H1 (cell line): ENCODE measurements around the gene OPHN1. TPM values are rescaled to one million over a fixed set of nuclear protein-coding genes. Genes with fewer than 3 reads are reported as not detected.

Experiments
- CTCF ChIA-PET: fragments of 300-600 bp; sonication (Branson Sonifier 250); formaldehyde crosslinking; loops from one replicate; lab custom pipeline; 2021; ENCODE audit not compliant: partially characterized antibody; lab: Charles Lee
- POLR2A ChIA-PET: fragments of 300-600 bp; sonication (Branson Sonifier 250); formaldehyde crosslinking; loops from one replicate; lab custom pipeline; 2021; ENCODE audit warnings: inconsistent platforms; ENCODE audit not compliant: partially characterized antibody; lab: Charles Lee
- DNase-seq, 2 experiments: peaks; one replicate each; pipeline versions ENCODE4 v3.0.0 to v3.0.0-alpha.2; 2010 to 2022; ENCODE audit warnings: low spot score in 2 of 2, low read depth in 1 of 2, mixed read lengths in 1 of 2
- FAIRE-seq: peaks from 2 replicates; lab custom pipeline; 2011; peaks lifted over from hg19 to GRCh38; lab: Jason Lieb, UNC
- H2AFZ ChIP-seq: 2 replicates; pipeline ENCODE4 v1.8.1; 2012; ENCODE audit warnings: low read length, inconsistent platforms
- H2AK5ac ChIP-seq: 2 replicates; pipeline ENCODE4 v1.6.1; 2013; ENCODE audit warnings: low read depth, low read length
- H2BK120ac ChIP-seq: replicated peaks from 2 replicates; pipeline ENCODE3; 2013; ENCODE audit warnings: low read depth, low read length, inconsistent platforms
- H2BK12ac ChIP-seq: 2 replicates; pipeline ENCODE4 v1.6.1; 2013; ENCODE audit warnings: low read depth, low read length
- H2BK15ac ChIP-seq: 2 replicates; pipeline ENCODE4 v1.6.1; 2013; ENCODE audit warnings: low read length
- H2BK20ac ChIP-seq: 2 replicates; pipeline ENCODE4 v1.6.1; 2013; ENCODE audit warnings: low read length
- H2BK5ac ChIP-seq: 2 replicates; pipeline ENCODE4 v1.6.1; 2013; ENCODE audit warnings: low read depth, low read length
- H3K14ac ChIP-seq: 2 replicates; pipeline ENCODE4 v1.6.1; 2013; ENCODE audit warnings: inconsistent platforms; ENCODE audit not compliant: insufficient read length
- H3K18ac ChIP-seq: 2 replicates; pipeline ENCODE4 v1.6.1; 2013; ENCODE audit warnings: low read length; ENCODE audit errors: extremely low read depth
- H3K23ac ChIP-seq: 2 replicates; pipeline ENCODE4 v1.6.1; 2013; ENCODE audit warnings: inconsistent platforms; ENCODE audit not compliant: insufficient read length
- H3K23me2 ChIP-seq: 2 replicates; pipeline ENCODE4 v1.6.1; 2013; ENCODE audit warnings: low read depth, low read length
- H3K27ac ChIP-seq: 2 replicates; pipeline ENCODE4 v1.6.1; 2011; ENCODE audit warnings: low read depth, low read length, inconsistent platforms
- H3K27me3 ChIP-seq, 4 experiments: replicated peaks in 1 of 4; 1 replicate in 1 of 4; 2 replicates in 3 of 4; pipeline versions ENCODE4 v1.6.1 to v1.8.1; 2011 to 2013; ENCODE audit warnings: low read length in 3 of 4, mild to moderate bottlenecking in 3 of 4, inconsistent platforms in 2 of 4, mixed read lengths in 2 of 4, moderate library complexity in 1 of 4; ENCODE audit not compliant: control insufficient read depth in 3 of 4, insufficient read depth in 3 of 4; ENCODE audit errors: extremely low read depth in 1 of 4
- H3K36me3 ChIP-seq, 4 experiments: 2 replicates each; pipeline versions ENCODE4 v1.6.1 to v1.8.1; 2011 to 2013; ENCODE audit warnings: mild to moderate bottlenecking in 4 of 4, low read length in 3 of 4, moderate library complexity in 2 of 4, control low read depth in 1 of 4, inconsistent platforms in 1 of 4; ENCODE audit not compliant: insufficient read depth in 4 of 4, control insufficient read depth in 2 of 4
- H3K4ac ChIP-seq: replicated peaks from 2 replicates; pipeline ENCODE3; 2013; ENCODE audit warnings: low read length, low read depth, mixed read lengths, inconsistent platforms; ENCODE audit not compliant: insufficient read length
- H3K4me1 ChIP-seq, 4 experiments: replicated peaks in 1 of 4; 1 replicate in 1 of 4; 2 replicates in 3 of 4; pipeline versions ENCODE4 v1.6.1 to v1.8.1; 2011 to 2013; ENCODE audit warnings: low read length in 3 of 4, inconsistent platforms in 2 of 4, mixed read lengths in 1 of 4; ENCODE audit not compliant: insufficient read depth in 4 of 4, control insufficient read depth in 3 of 4
- H3K4me2 ChIP-seq, 2 experiments: 2 replicates each; pipeline versions ENCODE4 v1.6.1 to v1.8.1; 2011 to 2013; ENCODE audit warnings: low read depth in 2 of 2, low read length in 2 of 2, control low read depth in 1 of 2, inconsistent platforms in 1 of 2, mild to moderate bottlenecking in 1 of 2; ENCODE audit not compliant: insufficient read depth in 1 of 2
- H3K4me3 ChIP-seq, 4 experiments: fragments of 200-600, 300-600 bp in 1 of 4; sonication (generic), shearing (Covaris generic), sonication (Bioruptor Twin) in 1 of 4; 2 replicates each; pipeline versions ENCODE4 v1.5.1 to v1.8.1; 2011 to 2016; ENCODE audit warnings: low read length in 4 of 4, low read depth in 3 of 4, control low read depth in 2 of 4, inconsistent platforms in 2 of 4, mild to moderate bottlenecking in 2 of 4, mixed read lengths in 1 of 4, moderate library complexity in 1 of 4; ENCODE audit not compliant: insufficient read depth in 2 of 4; ENCODE audit errors: extremely low read depth in 1 of 4
- H3K56ac ChIP-seq: replicated peaks from 2 replicates; pipeline ENCODE3; 2013; ENCODE audit warnings: low read depth, mild to moderate bottlenecking, mixed read lengths, low read length, inconsistent platforms; ENCODE audit not compliant: insufficient read length
- H3K79me1 ChIP-seq: 2 replicates; pipeline ENCODE4 v1.6.1; 2013; ENCODE audit warnings: low read depth, low read length, control low read depth
- H3K79me2 ChIP-seq, 2 experiments: 2 replicates each; pipeline versions ENCODE4 v1.6.1 to v1.8.1; 2012 to 2013; ENCODE audit warnings: low read length in 2 of 2, mild to moderate bottlenecking in 2 of 2, inconsistent platforms in 1 of 2; ENCODE audit not compliant: insufficient read depth in 2 of 2, control insufficient read depth in 1 of 2
- H3K9ac ChIP-seq, 4 experiments: replicated peaks in 1 of 4; 1 replicate in 1 of 4; 2 replicates in 3 of 4; pipeline versions ENCODE4 v1.6.1 to v1.8.1; 2011 to 2013; ENCODE audit warnings: low read depth in 3 of 4, low read length in 3 of 4, control low read depth in 2 of 4, mild to moderate bottlenecking in 2 of 4, moderate library complexity in 2 of 4, inconsistent platforms in 1 of 4; ENCODE audit errors: extremely low read depth in 1 of 4
- H3K9me3 ChIP-seq, 2 experiments: 2 replicates each; pipeline versions ENCODE4 v1.6.1 to v1.8.1; 2012 to 2013; ENCODE audit warnings: mild to moderate bottlenecking in 2 of 2, moderate library complexity in 2 of 2, control low read depth in 1 of 2, inconsistent platforms in 1 of 2, low read depth in 1 of 2, low read length in 1 of 2, mixed read lengths in 1 of 2; ENCODE audit not compliant: insufficient read depth in 2 of 2
- H4K20me1 ChIP-seq, 2 experiments: replicated peaks in 1 of 2; 2 replicates each; pipeline versions ENCODE3 to v1.8.1; 2011 to 2013; ENCODE audit warnings: inconsistent platforms in 2 of 2, low read length in 2 of 2, mild to moderate bottlenecking in 1 of 2; ENCODE audit not compliant: insufficient read depth in 2 of 2, control insufficient read depth in 1 of 2
- H4K5ac ChIP-seq: 2 replicates; pipeline ENCODE4 v1.6.1; 2013; ENCODE audit warnings: low read length, low read depth, mixed read lengths, inconsistent platforms; ENCODE audit not compliant: insufficient read length
- H4K8ac ChIP-seq: 2 replicates; pipeline ENCODE4 v1.8.0; 2013; ENCODE audit warnings: mild to moderate bottlenecking, moderate library complexity, low read length, inconsistent platforms; ENCODE audit not compliant: insufficient read depth; ENCODE audit errors: extremely low read depth
- H4K91ac ChIP-seq: replicated peaks from 2 replicates; pipeline ENCODE3; 2013; ENCODE audit warnings: low read length, mixed read lengths, inconsistent platforms; ENCODE audit not compliant: insufficient read length
- CBX8 ChIP-seq: fragments of 300-800, 300-1000 bp; sonication (generic); IDR thresholded peaks from 2 replicates; pipeline ENCODE4 v1.7.1; 2016; ENCODE audit warnings: low read depth, low read length, borderline replicate concordance
- CTBP2 ChIP-seq: IDR thresholded peaks from 2 replicates; pipeline ENCODE4 v1.7.0; 2011; ENCODE audit warnings: borderline replicate concordance, mild to moderate bottlenecking, moderate library complexity, mixed read lengths, low read length; ENCODE audit not compliant: insufficient read depth, insufficient read length
- E2F6 ChIP-seq: IDR thresholded peaks from 2 replicates; pipeline ENCODE4 v1.6.1; 2012; ENCODE audit warnings: inconsistent platforms
- KDM1A ChIP-seq: fragments of 200-600, 300-600 bp; sonication (generic); IDR thresholded peaks from 2 replicates; pipeline ENCODE4 v1.7.1; 2016; ENCODE audit warnings: mild to moderate bottlenecking, low read length, borderline replicate concordance
- RNF2 ChIP-seq: fragments of 200-900, 300-1000 bp; sonication (generic); IDR thresholded peaks from 2 replicates; pipeline ENCODE4 v1.7.1; 2016; ENCODE audit warnings: borderline replicate concordance, low read depth, mild to moderate bottlenecking, antibody characterized with exemption, low read length; ENCODE audit not compliant: poor library complexity, severe bottlenecking; ENCODE audit errors: missing control alignments
- WGBS, 2 experiments: shearing (Covaris generic) in 1 of 2; methylation state at CpG; one replicate each; pipeline versions ENCODE4 v1.1.6 to v1.1.7; 2013 to 2015; ENCODE audit warnings: low lambda C conversion rate in 2 of 2, mixed read lengths in 2 of 2, inconsistent platforms in 1 of 2, low coverage in 1 of 2, missing lambda C conversion rate in 1 of 2; ENCODE audit not compliant: insufficient replicate concordance in 2 of 2, insufficient coverage in 1 of 2, insufficient read length in 1 of 2; ENCODE audit errors: extremely low coverage in 1 of 2, missing lambda C conversion rate in 1 of 2; 5-methylcytosine and 5-hydroxymethylcytosine counted together
- polyA plus RNA-seq, 7 experiments: library from polyadenylated mRNA; depleted of rRNA in 3 of 7; stranded (reverse) in 5 of 7; unstranded in 2 of 7; fragments of >200 nt in 5 of 7; fragments of 200-250 nt in 2 of 7; gene quantifications; 1 replicate in 5 of 7; 2 replicates in 1 of 7; 4 replicates in 1 of 7; pipeline versions ENCODE4 v1.2.1 to v1.2.3, GENCODE V29; 2011 to 2013; ENCODE audit warnings: missing spikeins in 2 of 7, mixed read lengths in 2 of 7
- total RNA-seq: library from RNA; stranded (reverse); fragmentation: NEBNext Ultra II Directional; extraction: Animal tissue kit (Norgen Biotek cat#: 25700); gene quantifications from 2 replicates; pipeline ENCODE4 v1.2.1, GENCODE V29; 2021

Gene OPHN1
- total and polyA plus RNA-seq, 2 of the 8 experiments (the other 6 are each of a cell fraction or from before 2014, with no cell fraction given) = 1.2 to 3.5 TPM

GRCh38 chrX:68043713-68044438, 389.4 kb downstream of the OPHN1 start:
- Histone ChIP-seq H3K4me2 (no peak overlapping the region), H3K56ac (no peak overlapping the region), H3K4me3 (no peak overlapping the region), H2BK120ac (no peak overlapping the region), H3K4me1 (peaks cover 0 to 8% (median 3%) of the 10 kb centered on the region in 4 experiments; a peak in 4 of 7 replicates), H3K23ac (no peak overlapping the region), H3K18ac (no peak overlapping the region), H3K27ac (no peak overlapping the region), H3K23me2 (no peaks in the 10 kb centered on the region), H2AK5ac (no peak overlapping the region), H3K27me3 (peaks cover 0 to 3% (median 0%) of the 10 kb centered on the region in 4 experiments; a peak in 2 of 7 replicates), H3K4ac (no peak overlapping the region), H2BK20ac (no peak overlapping the region), H3K9ac (no peak overlapping the region), H3K14ac (no peak overlapping the region), H2BK12ac (no peak overlapping the region), H3K36me3 (no peaks in the 10 kb centered on the region), H4K91ac (no peak overlapping the region), H3K79me2 (no peaks in the 10 kb centered on the region), H3K9me3 (no peaks in the 10 kb centered on the region), H4K8ac (no peak overlapping the region), H3K79me1 (no peaks in the 10 kb centered on the region), H4K5ac (no peak overlapping the region), H2BK5ac (no peak overlapping the region), H2BK15ac (no peak overlapping the region), H4K20me1 (no peaks in the 10 kb centered on the region), H2AFZ (no peak overlapping the region)
- CTCF ChIA-PET = no interaction called here
- FAIRE-seq (no peak), DNase-seq (no peak)
- TF ChIP-seq CTBP2 (no peak), RNF2 (no peak), CBX8 (no peak), E2F6 (no peak), KDM1A (no peak)
- POLR2A ChIA-PET = no interaction called here
- 100% methylated on average over 1 of the region's 1 CpG; no CpG with 5 or more reads in 1 of the 2 experiments for WGBS, 2 experiments
